AG04449 (cell line): Measurements from ENCODE around the gene CAMK2B.
"Not testable (repeated sequence)": the region's sequence is repeated elsewhere in the genome, so short reads cannot be mapped to it uniquely, and the experiment has no call there.

Source experiments
- CTCF ChIA-PET: fragments of 350-600 bp; formaldehyde crosslinking; extraction: SDS; loops from one replicate; lab custom pipeline; 2021; ENCODE audit warnings: antibody characterized with exemption; lab: Yijun Ruan, JAX
- POLR2A ChIA-PET: fragments of 400-600, 350-600 bp; formaldehyde crosslinking; extraction: SDS; loops from one replicate; lab custom pipeline; 2020; ENCODE audit warnings: antibody characterized with exemption, inconsistent platforms; lab: Yijun Ruan, JAX
- DNase-seq: peaks from one replicate; pipeline ENCODE4 v3.0.0-alpha.2; 2010; ENCODE audit warnings: low read depth, low spot score
- H3K4me3 ChIP-seq: 2 replicates; pipeline ENCODE4 v1.5.1; 2011; ENCODE audit warnings: low read depth, mild to moderate bottlenecking, control low read depth, low read length
- CTCF ChIP-seq: IDR thresholded peaks from one replicate; pipeline ENCODE4 v1.5.1; 2011; ENCODE audit warnings: mild to moderate bottlenecking, moderate library complexity, low read length, control low read depth, inconsistent platforms; ENCODE audit not compliant: insufficient read depth; ENCODE audit errors: missing control alignments

CAMK2B gene

GRCh38 chr7:44208085-44208484, 117.3 kb downstream of the CAMK2B start:
- ChIA-PET POLR2A (interaction anchor here (0.6 kb wide), 1 partner anchor 164 kb away, joined by 4 read pairs; the partner anchor contains the start of gene DBNL), CTCF (interaction anchor here (1.1 to 1.5 kb wide), 3 partner anchors 11 to 132 kb away, joined by 3 to 5 read pairs (median 3); no protein-coding TSS in a partner anchor)
- H3K4me3 ChIP-seq = no peak overlapping the region
- no peak for TF ChIP-seq CTCF
- no peak for DNase-seq

DNA sequence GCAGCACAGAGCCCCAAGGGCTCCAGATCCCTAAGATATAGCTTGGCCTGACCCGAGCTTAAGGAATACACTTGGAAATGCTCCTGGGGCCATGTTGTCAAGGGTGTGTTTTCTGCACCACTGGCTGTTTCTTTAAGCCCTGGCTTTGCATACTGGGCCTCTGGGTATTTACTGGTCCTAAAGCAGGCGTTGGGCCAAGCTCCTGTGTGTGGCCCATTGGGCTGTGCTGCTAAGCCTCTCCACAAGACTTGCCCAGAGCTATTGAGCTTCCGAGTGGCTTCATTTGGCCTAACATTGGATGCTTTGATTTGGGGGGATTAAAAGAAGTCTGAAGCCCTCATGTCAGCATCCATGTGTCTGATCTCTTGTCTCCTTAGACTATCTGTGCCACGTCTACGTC, 119.4 kb downstream of the CAMK2B start:
- POLR2A ChIA-PET = no interaction called here
- H3K4me3 ChIP-seq = no peak overlapping the region
- CTCF ChIA-PET = interaction anchor here (0.9 to 1.6 kb wide), 4 partner anchors 13 to 134 kb away, joined by 3 to 4 read pairs (median 3); partner anchors contain the start of genes GCK and POLD2
- DNase-seq = no peak
- TF ChIP-seq CTCF = no peak

DNA sequence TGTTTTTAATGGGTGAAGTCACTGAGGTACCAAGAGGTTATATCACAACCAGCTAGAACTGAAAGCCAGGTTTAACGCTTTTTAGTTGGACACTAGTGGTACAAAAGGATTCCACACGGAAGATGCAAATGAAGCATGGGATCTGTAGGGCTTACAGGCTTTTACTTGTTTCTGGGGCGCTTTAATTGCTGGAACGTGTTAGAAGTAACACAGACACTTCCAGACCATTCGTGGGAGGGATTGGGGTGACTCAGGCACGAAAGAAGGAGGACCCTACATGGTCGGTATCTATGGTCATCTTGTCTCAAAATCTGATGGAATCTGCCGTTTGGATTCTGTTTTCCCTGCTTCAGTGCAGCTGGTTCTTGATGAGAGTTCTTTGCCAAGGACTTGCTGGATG, 123.6 kb downstream of the CAMK2B start:
- no peak for TF ChIP-seq CTCF
- DNase-seq = no peak
- peak overlapping the region; percentile 100 for H3K4me3 ChIP-seq
- POLR2A ChIA-PET = no interaction called here
- CTCF ChIA-PET = interaction anchor here (0.7 to 2.8 kb wide), 12 partner anchors 8 to 347 kb away, joined by 3 to 12 read pairs (median 4); partner anchors contain the start of gene PGAM2

DNA sequence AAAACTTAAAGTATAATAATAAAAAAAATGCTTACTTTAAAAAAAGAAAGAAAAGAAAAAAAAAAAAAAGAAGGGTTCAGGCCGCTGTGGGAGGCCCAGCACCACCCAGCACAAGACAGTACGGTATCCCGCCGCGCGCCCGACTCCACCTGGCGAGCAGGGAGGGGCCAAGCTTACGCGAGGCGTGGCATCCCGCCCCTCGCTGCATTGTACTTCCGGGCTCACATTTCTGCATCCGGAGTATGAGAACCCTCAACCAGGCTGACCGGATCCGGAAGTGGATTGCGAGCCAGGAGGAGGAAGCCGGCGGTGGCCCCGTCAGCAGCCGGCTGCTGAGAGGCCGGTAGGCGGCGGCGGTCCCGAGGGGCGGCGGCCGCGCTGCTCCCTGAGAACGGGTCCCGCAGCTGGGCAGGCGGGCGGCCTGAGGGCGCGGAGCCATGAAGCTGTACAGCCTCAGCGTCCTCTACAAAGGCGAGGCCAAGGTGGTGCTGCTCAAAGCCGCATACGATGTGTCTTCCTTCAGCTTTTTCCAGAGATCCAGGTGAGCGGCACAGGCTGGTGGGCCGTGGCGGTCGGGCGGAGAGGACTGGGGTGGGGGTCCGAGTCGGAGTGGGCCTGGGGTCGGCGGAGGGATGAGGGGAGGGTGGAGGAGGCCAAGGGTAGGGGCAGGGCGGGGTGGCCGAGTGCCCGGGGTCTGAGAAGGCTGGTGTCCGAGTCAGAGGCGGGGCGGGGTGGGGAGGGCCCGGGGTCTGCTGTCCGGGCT, 124.5 kb downstream of the CAMK2B start, which contains the start of gene YKT6:
YKT6 (plus strand) TSS at position 280 of the 763 bp plus-strand sequence; CDS start at position 438, 158 bp downstream.
- ChIA-PET POLR2A (interaction anchor here (0.8 to 1.0 kb wide), 3 partner anchors 11 to 133 kb away, joined by 3 to 5 read pairs (median 4); no protein-coding TSS in a partner anchor), CTCF (interaction anchor here (0.6 to 2.8 kb wide), 16 partner anchors 9 to 364 kb away, joined by 3 to 12 read pairs (median 4); partner anchors contain the start of gene PGAM2)
- TF ChIP-seq CTCF = peak; percentile 58
- peak within 1 kb of the TSS; percentile 100 for H3K4me3 ChIP-seq
- DNase-seq = peak; percentile 41

DNA sequence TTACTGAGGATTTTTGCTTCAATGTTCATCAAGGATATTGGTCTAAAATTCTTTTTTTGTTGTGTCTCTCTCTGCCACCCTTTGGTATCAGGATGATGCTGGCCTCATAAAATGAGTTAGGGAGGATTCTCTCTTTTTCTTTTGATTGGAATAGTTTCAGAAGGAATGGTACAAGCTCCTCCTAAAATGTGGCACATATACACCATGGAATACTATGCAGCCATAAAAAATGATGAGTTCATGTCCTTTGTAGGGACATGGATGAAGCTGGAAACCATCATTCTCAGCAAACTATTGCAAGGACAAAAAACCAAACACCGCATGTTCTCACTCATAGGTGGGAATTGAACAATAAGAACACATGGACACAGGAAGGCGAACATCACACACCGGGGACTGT, 125.2 kb downstream of the CAMK2B start:
- POLR2A ChIA-PET = interaction anchor here (0.8 to 1.0 kb wide), 2 partner anchors 130 to 132 kb away, joined by 3 to 5 read pairs; no protein-coding TSS in a partner anchor
- CTCF ChIA-PET = interaction anchor here (0.6 to 2.8 kb wide), 6 partner anchors 12 to 365 kb away, joined by 3 to 11 read pairs (median 6); no protein-coding TSS in a partner anchor
- not testable (repeated sequence) for H3K4me3 ChIP-seq, DNase-seq

DNA sequence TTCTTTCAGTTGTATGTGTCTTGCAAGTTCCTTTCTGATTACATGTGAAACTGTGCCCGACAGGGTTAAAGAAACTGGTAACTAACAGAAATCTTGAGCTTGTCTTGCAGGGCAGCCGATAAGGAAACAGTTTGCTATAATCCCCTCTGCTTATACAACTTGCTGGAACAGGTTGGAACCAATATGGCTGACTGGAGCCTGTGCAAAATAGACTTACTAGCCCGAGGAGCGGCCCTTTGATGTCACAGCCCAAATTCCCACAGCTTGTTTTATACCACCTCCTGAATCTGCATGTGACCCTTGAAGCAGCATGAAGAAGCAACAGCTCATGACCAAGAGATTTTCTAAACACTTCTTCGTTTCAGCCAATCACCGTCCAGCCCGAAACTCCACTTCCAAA, 127.9 kb downstream of the CAMK2B start:
- no peak for TF ChIP-seq CTCF
- CTCF ChIA-PET = interaction anchor here (0.9 to 6.8 kb wide), 14 partner anchors 10 to 294 kb away, joined by 3 to 88 read pairs (median 6); no protein-coding TSS in a partner anchor

More for the DNA sequence above, 127.9 kb downstream of the CAMK2B start:
- H3K4me3 ChIP-seq = no peak overlapping the region
- no peak for DNase-seq
- POLR2A ChIA-PET = no interaction called here
